K562 (cell line): ENCODE results near the gene ADIPOR1. TPM values are rescaled to one million over a fixed set of nuclear protein-coding genes. Genes with fewer than 3 reads are reported as not detected.
A peak's percentile ranks its signal among the peaks of the same experiment; 100 is the strongest.

Experiments used
- BRCA1 ChIP-seq, 2 experiments: fragments of 450-650 bp in 1 of 2; sonication (generic) in 1 of 2; formaldehyde crosslinking in 1 of 2; IDR thresholded peaks; 2 replicates each; pipeline versions ENCODE4 v1.5.0 to v1.6.1; 2017 to 2020; ENCODE audit warnings: mild to moderate bottlenecking in 1 of 2, missing genetic modification reagents in 1 of 2
- BRF2 ChIP-seq: IDR thresholded peaks from 3 replicates; pipeline ENCODE4 v1.6.1; 2011; ENCODE audit warnings: borderline replicate concordance, mild to moderate bottlenecking; ENCODE audit not compliant: insufficient read length, insufficient read depth
- CBFA2T3 ChIP-seq: fragments of 450-650 bp; IDR thresholded peaks from 2 replicates; pipeline ENCODE4 v1.6.1; 2017
- CC2D1A ChIP-seq: fragments of 450-650 bp; IDR thresholded peaks from 2 replicates; pipeline ENCODE4 v1.6.1; 2017; ENCODE audit warnings: mild to moderate bottlenecking
- CCNT2 ChIP-seq: IDR thresholded peaks from 2 replicates; pipeline ENCODE4 v1.6.1; 2011; ENCODE audit warnings: borderline replicate concordance, low read depth, mild to moderate bottlenecking, moderate library complexity, mixed read lengths, low read length; ENCODE audit not compliant: insufficient read length; ENCODE audit errors: extremely low read depth
- FOXK2 ChIP-seq, 2 experiments: fragments of 450-650 bp; IDR thresholded peaks in 1 of 2; conservative IDR thresholded peaks in 1 of 2; 2 replicates each; pipeline ENCODE4 v1.6.1; 2016; ENCODE audit warnings: low read depth in 2 of 2, mild to moderate bottlenecking in 1 of 2
- HBP1 ChIP-seq: fragments of 450-650 bp; formaldehyde crosslinking; IDR thresholded peaks from 2 replicates; pipeline ENCODE4 v1.4.0; 2022; ENCODE audit warnings: missing genetic modification characterization
- HDAC2 ChIP-seq: fragments of 450-650 bp; IDR thresholded peaks from 2 replicates; pipeline ENCODE4 v1.6.1; 2016; ENCODE audit warnings: mild to moderate bottlenecking
- HES1 ChIP-seq: fragments of 450-650 bp; IDR thresholded peaks from 2 replicates; pipeline ENCODE4 v1.6.1; 2016; ENCODE audit warnings: low read depth, mild to moderate bottlenecking, moderate library complexity
- HNRNPL ChIP-seq: fragments of 200-400 bp; formaldehyde crosslinking; IDR thresholded peaks from 2 replicates; pipeline ENCODE4 v1.6.1; 2017; ENCODE audit warnings: low read depth, mild to moderate bottlenecking, low read length
- MAFF ChIP-seq: IDR thresholded peaks from 2 replicates; pipeline ENCODE4 v1.6.1; 2012; ENCODE audit warnings: low read length, improper control_type of control experiment
- PBX2 ChIP-seq, 2 experiments: IDR thresholded peaks in 1 of 2; conservative IDR thresholded peaks in 1 of 2; 2 replicates each; pipeline ENCODE4 v1.6.1; 2016; ENCODE audit warnings: low read depth in 2 of 2, mild to moderate bottlenecking in 1 of 2, missing compliant biosample characterization in 1 of 2, missing genetic modification characterization in 1 of 2, moderate library complexity in 1 of 2
- PHB ChIP-seq: fragments of 250-450 bp; sonication (Bioruptor Pico); IDR thresholded peaks from 2 replicates; pipeline ENCODE4 v1.5.0; 2021
- POLR2AphosphoS2 ChIP-seq: IDR thresholded peaks from 2 replicates; pipeline ENCODE4 v1.6.1; 2012; ENCODE audit warnings: low read length, improper control_type of control experiment
- PTBP1 ChIP-seq: fragments of 200-400 bp; formaldehyde crosslinking; IDR thresholded peaks from 2 replicates; pipeline ENCODE4 v1.6.1; 2017; ENCODE audit warnings: low read depth, low read length
- RB1 ChIP-seq: fragments of 450-650 bp; IDR thresholded peaks from 2 replicates; pipeline ENCODE4 v1.6.1; 2017; ENCODE audit warnings: low read depth, mild to moderate bottlenecking
- RBM34 ChIP-seq: fragments of 200-400 bp; formaldehyde crosslinking; IDR thresholded peaks from 2 replicates; pipeline ENCODE4 v1.6.1; 2018; ENCODE audit warnings: low read length, borderline replicate concordance; ENCODE audit not compliant: insufficient read depth
- SIN3B ChIP-seq: fragments of 450-650 bp; IDR thresholded peaks from 2 replicates; pipeline ENCODE4 v1.6.1; 2017; ENCODE audit warnings: low read depth, mild to moderate bottlenecking, moderate library complexity
- SMAD3 ChIP-seq: fragments of 450-650 bp; formaldehyde crosslinking; conservative IDR thresholded peaks from 2 replicates; pipeline ENCODE4 v1.4.0; 2020; ENCODE audit warnings: mild to moderate bottlenecking
- ZBTB17 ChIP-seq: fragments of 450-650 bp; formaldehyde crosslinking; IDR thresholded peaks from 2 replicates; pipeline ENCODE4 v1.4.0; 2020; ENCODE audit warnings: mild to moderate bottlenecking
- ZNF57 ChIP-seq: fragments of 450-650 bp; formaldehyde crosslinking; IDR thresholded peaks from 2 replicates; pipeline ENCODE4 v1.4.0; 2020; ENCODE audit warnings: mild to moderate bottlenecking, moderate library complexity
- ZZZ3 ChIP-seq: fragments of 450-650 bp; IDR thresholded peaks from 2 replicates; pipeline ENCODE4 v1.6.1; 2016; ENCODE audit warnings: antibody characterized with exemption, mild to moderate bottlenecking, moderate library complexity
- polyA plus RNA-seq, 8 experiments: library from polyadenylated mRNA; depleted of rRNA in 4 of 8; stranded (reverse) in 5 of 8; unstranded in 3 of 8; fragments of >200 nt; fragmentation: Nextera tagmentation in 2 of 8; fragmentation: Illumina TruSeq in 1 of 8; extraction: Ambion mirVana in 2 of 8; extraction: Trizol in 1 of 8; gene quantifications; 2 replicates each; pipeline versions ENCODE4 v1.2.1 to v1.2.3, GENCODE V29; 2011 to 2014; ENCODE audit warnings: inconsistent platforms in 1 of 8, missing spikeins in 1 of 8
- total RNA-seq, 7 experiments: library from RNA; depleted of rRNA in 6 of 7; stranded (reverse); fragments of >200 nt in 6 of 7; fragmentation: Illumina TruSeq in 2 of 7; extraction: Trizol in 2 of 7; gene quantifications; 2 replicates each; pipeline versions ENCODE4 v1.2.1 to v1.2.3, GENCODE V29; 2011 to 2021; ENCODE audit warnings: low replicate concordance in 1 of 7

ADIPOR1 gene
- total and polyA plus RNA-seq, 9 of the 15 experiments (the other 6 are each of a cell fraction or from before 2014, with no cell fraction given) = 29.0 to 217 (median 100) TPM

GRCh38 chr1:202926581-202927491 is 31.3 kb downstream of the ADIPOR1 start, which contains the start of gene KLHL12 (continued):
- TF ChIP-seq PBX2 (CRISPR knock-in tag; IDR thresholded peaks at IDR 0.05; ENCODE audit: low read depth) (no peak), PBX2 (tag; conservative IDR thresholded peaks at IDR 0.05; ENCODE audit: low read depth) (no peak), HBP1 (peak; percentile 79; the same call in 1 of the 2 replicates), PTBP1 (no peak), HNRNPL (no peak; the same call in 1 of the 2 replicates), BRCA1 (IDR thresholded peaks at IDR 0.05) (no peak), BRCA1 (CRISPR knock-in tag; IDR thresholded peaks at IDR 0.05) (no peak), ZZZ3 (0 out of 2 replicates have a peak, but pooled peaks have one; percentile 15), CCNT2 (peak; percentile 90), PHB (no peak), BRF2 (no peak), HDAC2 (peak; percentile 84), HES1 (no peak), ZNF57 (CRISPR knock-in tag) (no peak), RB1 (peak; percentile 97), ZBTB17 (peak; percentile 80; the same call in 1 of the 2 replicates), CC2D1A (peak; percentile 79), MAFF (no peak), SIN3B (peak; percentile 96), FOXK2 (conservative IDR thresholded peaks at IDR 0.05 in 1 of 2, IDR thresholded peaks at IDR 0.05 in 1 of 2; ENCODE audit: low read depth in 2 of 2) (peak; percentile 87 to 96), POLR2AphosphoS2 (no peak), RBM34 (no peak), SMAD3 (CRISPR knock-in tag) (peak; percentile 66; the same call in 1 of the 2 replicates), CBFA2T3 (peak; percentile 53; the same call in 1 of the 2 replicates)
